GM19468 (cell line): Measurements from ENCODE around the gene MEGF8.

ENCODE experiments used
- ATAC-seq: cut with Tn5 transposase; IDR thresholded peaks from one replicate; pipeline ENCODE4 v1.9.1; 2021; ENCODE audit warnings: mild to moderate bottlenecking, moderate library complexity, moderate number of reproducible peaks; ENCODE audit not compliant: unreplicated experiment; ENCODE audit errors: extremely low read depth

MEGF8 gene, protein sequence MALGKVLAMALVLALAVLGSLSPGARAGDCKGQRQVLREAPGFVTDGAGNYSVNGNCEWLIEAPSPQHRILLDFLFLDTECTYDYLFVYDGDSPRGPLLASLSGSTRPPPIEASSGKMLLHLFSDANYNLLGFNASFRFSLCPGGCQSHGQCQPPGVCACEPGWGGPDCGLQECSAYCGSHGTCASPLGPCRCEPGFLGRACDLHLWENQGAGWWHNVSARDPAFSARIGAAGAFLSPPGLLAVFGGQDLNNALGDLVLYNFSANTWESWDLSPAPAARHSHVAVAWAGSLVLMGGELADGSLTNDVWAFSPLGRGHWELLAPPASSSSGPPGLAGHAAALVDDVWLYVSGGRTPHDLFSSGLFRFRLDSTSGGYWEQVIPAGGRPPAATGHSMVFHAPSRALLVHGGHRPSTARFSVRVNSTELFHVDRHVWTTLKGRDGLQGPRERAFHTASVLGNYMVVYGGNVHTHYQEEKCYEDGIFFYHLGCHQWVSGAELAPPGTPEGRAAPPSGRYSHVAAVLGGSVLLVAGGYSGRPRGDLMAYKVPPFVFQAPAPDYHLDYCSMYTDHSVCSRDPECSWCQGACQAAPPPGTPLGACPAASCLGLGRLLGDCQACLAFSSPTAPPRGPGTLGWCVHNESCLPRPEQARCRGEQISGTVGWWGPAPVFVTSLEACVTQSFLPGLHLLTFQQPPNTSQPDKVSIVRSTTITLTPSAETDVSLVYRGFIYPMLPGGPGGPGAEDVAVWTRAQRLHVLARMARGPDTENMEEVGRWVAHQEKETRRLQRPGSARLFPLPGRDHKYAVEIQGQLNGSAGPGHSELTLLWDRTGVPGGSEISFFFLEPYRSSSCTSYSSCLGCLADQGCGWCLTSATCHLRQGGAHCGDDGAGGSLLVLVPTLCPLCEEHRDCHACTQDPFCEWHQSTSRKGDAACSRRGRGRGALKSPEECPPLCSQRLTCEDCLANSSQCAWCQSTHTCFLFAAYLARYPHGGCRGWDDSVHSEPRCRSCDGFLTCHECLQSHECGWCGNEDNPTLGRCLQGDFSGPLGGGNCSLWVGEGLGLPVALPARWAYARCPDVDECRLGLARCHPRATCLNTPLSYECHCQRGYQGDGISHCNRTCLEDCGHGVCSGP (N-terminal part only)

GRCh38 chr19:42325308-42325895 is at the start of gene MEGF8:
Gene MEGF8, plus strand, starts transcription at chr19:42325635. Its CDS starts 609 bp downstream, at chr19:42326244.
- peak; percentile 79 for ATAC-seq

- ATAC-seq = no peak
These were observed 49.2 kb upstream of the MEGF8 start for GRCh38 chr19:42276284-42276683.

GRCh38 chr19:42276821-42277220 is 48.6 kb upstream of the MEGF8 start:
- no peak for ATAC-seq

- ATAC-seq = no peak
These were observed 47.5 kb upstream of the MEGF8 start for GRCh38 chr19:42277821-42278451.

- ATAC-seq = no peak
These were observed 46.8 kb upstream of the MEGF8 start for GRCh38 chr19:42278452-42279154.

GRCh38 chr19:42279155-42279901 is 46.1 kb upstream of the MEGF8 start:
- ATAC-seq = no peak

- ATAC-seq = no peak
These were observed 45.3 kb upstream of the MEGF8 start for GRCh38 chr19:42279902-42280814.

DNA sequence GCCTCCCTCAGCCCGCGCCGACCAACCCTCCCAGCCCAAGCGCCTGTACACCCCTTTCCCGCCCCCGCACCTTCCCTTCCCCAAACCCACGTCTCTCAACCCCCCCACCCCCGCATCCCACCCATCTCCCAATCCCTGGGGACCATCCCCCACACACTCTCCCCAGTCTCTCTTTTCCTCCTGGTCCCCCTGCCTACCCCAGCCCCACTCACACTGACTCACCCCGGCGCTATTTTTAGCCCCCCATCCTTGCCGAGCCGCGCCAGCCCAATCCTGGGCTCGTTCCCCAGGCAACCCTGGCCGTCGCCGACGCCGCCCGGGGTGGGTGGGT is 44.7 kb upstream of the MEGF8 start:
- ATAC-seq = no peak

- no peak for ATAC-seq
These were observed 44.1 kb upstream of the MEGF8 start for GRCh38 chr19:42281146-42281826.

- ATAC-seq = no peak
These were observed 43.3 kb upstream of the MEGF8 start for GRCh38 chr19:42281827-42282762.

DNA sequence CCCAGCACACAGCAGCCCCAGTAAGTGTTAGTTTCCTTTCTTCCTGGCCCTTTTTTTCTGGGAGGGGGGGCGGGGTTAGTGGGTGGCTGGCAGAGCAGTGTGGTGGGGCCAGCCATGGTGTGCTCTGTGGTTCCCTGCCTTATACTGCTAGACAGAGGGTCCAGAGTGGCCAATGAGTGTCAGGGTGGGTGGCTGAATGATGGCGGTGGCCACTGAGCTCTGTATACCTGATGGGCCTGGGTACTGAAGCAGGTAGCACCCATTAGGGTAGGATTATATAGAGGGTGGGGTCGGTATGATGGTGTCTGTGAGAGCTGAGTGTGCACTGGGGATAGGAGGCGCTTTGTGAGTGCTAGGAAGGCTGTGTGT is 42.6 kb upstream of the MEGF8 start:
- ATAC-seq = no peak

GRCh38 chr19:42283188-42284065 is 42.0 kb upstream of the MEGF8 start:
- peak; percentile 44 for ATAC-seq

DNA sequence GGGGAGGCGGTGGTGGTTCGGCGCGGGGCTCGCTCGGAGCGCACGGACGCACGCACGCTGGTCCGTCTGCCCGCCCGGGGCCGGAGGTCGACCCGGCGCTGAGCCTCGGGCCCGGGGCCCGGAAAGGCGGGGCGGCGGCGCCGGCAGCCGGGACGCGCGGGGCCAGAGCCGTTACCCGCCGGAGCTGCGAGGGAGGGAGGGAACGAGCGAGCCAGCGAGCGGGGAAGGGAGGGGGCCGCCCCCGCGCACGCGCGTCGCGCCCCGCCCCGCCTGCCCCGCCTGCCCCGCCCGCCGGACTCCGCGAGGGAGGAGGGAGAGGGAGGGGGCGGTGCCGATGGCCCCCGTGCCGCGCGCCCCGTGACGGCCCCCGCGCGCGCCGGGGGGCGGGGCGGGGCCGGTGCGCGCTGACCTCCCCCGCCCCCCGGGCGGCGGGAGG is 41.4 kb upstream of the MEGF8 start:
- ATAC-seq = peak; percentile 1

GRCh38 chr19:42284591-42285341 is 40.7 kb upstream of the MEGF8 start:
- no peak for ATAC-seq
